RWPE2 (cell line): ENCODE results near the gene SPINK2.

Experiments used
- ATAC-seq: fragments of 200-7000 bp; cut with Tn5 transposase; 3 replicates; pipeline ENCODE4 v1.9.1; 2021; ENCODE audit warnings: low read depth
- DNase-seq: peaks from one replicate; pipeline ENCODE4 v3.0.0-alpha.2; 2020; ENCODE audit warnings: low spot score
- H3K27ac ChIP-seq: fragments of 450-650 bp; 2 replicates; pipeline ENCODE4 v1.5.1; 2017; ENCODE audit warnings: mild to moderate bottlenecking; ENCODE audit not compliant: poor library complexity, severe bottlenecking
- H3K27me3 ChIP-seq: fragments of 250-450 bp; sonication (Bioruptor Pico); 2 replicates; pipeline ENCODE4 v1.5.1; 2021; ENCODE audit warnings: mild to moderate bottlenecking, moderate library complexity; ENCODE audit not compliant: insufficient read depth, poor library complexity, severe bottlenecking
- H3K36me3 ChIP-seq: fragments of 250-450 bp; sonication (Bioruptor Pico); 2 replicates; pipeline ENCODE4 v1.5.1; 2020; ENCODE audit warnings: low read depth, mild to moderate bottlenecking, moderate library complexity
- H3K4me1 ChIP-seq: fragments of 250-450 bp; sonication (Bioruptor Pico); 2 replicates; pipeline ENCODE4 v1.5.1; 2021; ENCODE audit warnings: mild to moderate bottlenecking, moderate library complexity; ENCODE audit not compliant: insufficient read depth, poor library complexity, severe bottlenecking
- H3K4me3 ChIP-seq: fragments of 250-450 bp; sonication (Bioruptor Pico); 2 replicates; pipeline ENCODE4 v1.5.1; 2021; ENCODE audit warnings: mild to moderate bottlenecking, moderate library complexity; ENCODE audit not compliant: severe bottlenecking
- H3K9me3 ChIP-seq: fragments of 250-450 bp; sonication (Bioruptor Pico); 2 replicates; pipeline ENCODE4 v1.5.1; 2021; ENCODE audit warnings: mild to moderate bottlenecking, moderate library complexity; ENCODE audit not compliant: severe bottlenecking
- TF ChIP-seq, protein P1 (sequence below): fragments of 450-650 bp; IDR thresholded peaks from one replicate; pipeline ENCODE4 v1.5.1; 2017; ENCODE audit warnings: mild to moderate bottlenecking, moderate library complexity; ENCODE audit not compliant: poor library complexity, severe bottlenecking

SPINK2 gene

GRCh38 chr4:56823933-56824600, 2.6 kb upstream of the SPINK2 start:
- H3K4me1 ChIP-seq = no peaks in the 10 kb centered on the region
- no peak overlapping the region for H3K27ac ChIP-seq
- DNase-seq = no peak
- no peaks in the 10 kb centered on the region for H3K27me3 ChIP-seq
- TF ChIP-seq, protein P1, sequence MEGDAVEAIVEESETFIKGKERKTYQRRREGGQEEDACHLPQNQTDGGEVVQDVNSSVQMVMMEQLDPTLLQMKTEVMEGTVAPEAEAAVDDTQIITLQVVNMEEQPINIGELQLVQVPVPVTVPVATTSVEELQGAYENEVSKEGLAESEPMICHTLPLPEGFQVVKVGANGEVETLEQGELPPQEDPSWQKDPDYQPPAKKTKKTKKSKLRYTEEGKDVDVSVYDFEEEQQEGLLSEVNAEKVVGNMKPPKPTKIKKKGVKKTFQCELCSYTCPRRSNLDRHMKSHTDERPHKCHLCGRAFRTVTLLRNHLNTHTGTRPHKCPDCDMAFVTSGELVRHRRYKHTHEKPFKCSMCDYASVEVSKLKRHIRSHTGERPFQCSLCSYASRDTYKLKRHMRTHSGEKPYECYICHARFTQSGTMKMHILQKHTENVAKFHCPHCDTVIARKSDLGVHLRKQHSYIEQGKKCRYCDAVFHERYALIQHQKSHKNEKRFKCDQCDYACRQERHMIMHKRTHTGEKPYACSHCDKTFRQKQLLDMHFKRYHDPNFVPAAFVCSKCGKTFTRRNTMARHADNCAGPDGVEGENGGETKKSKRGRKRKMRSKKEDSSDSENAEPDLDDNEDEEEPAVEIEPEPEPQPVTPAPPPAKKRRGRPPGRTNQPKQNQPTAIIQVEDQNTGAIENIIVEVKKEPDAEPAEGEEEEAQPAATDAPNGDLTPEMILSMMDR = no peak
- H3K4me3 ChIP-seq = no peak overlapping the region
- H3K9me3 ChIP-seq = no peaks in the 10 kb centered on the region
- H3K36me3 ChIP-seq = no peaks in the 10 kb centered on the region
- ATAC-seq = no peak

DNA sequence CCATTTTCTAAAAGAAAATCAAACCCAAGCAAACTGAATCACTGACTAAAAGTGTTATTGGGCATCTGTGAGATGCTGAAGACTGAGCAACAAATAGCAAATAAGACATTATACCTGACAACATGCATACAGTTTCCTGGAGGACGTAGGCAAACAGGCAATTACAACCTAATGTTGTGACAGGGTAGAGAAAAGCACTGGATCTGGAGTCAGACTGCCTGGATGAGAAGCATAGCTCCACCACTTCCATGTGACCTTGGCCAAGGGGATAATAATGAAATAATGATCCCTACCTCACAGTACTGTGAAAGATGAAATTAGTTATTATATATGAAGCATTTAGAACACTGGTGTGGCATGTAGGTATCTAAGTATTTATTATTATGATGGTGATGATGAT, 2.7 kb downstream of the SPINK2 start:
- ATAC-seq = no peak
- Histone ChIP-seq H3K9me3 (no peaks in the 10 kb centered on the region), H3K27me3 (no peaks in the 10 kb centered on the region), H3K36me3 (no peaks in the 10 kb centered on the region), H3K4me1 (no peaks in the 10 kb centered on the region), H3K27ac (no peak overlapping the region), H3K4me3 (no peak overlapping the region)
- TF ChIP-seq, protein P1 = no peak
- no peak for DNase-seq

- Histone ChIP-seq H3K9me3 (no peaks in the 10 kb centered on the region), H3K4me3 (no peak overlapping the region), H3K36me3 (no peaks in the 10 kb centered on the region), H3K27ac (no peak overlapping the region), H3K27me3 (no peaks in the 10 kb centered on the region), H3K4me1 (no peaks in the 10 kb centered on the region)
- no peak for DNase-seq
- ATAC-seq = no peak
- TF ChIP-seq, protein P1 = no peak
These were observed 3.5 kb downstream of the SPINK2 start for GRCh38 chr4:56817840-56818491.

GRCh38 chr4:56806666-56807065, 14.8 kb downstream of the SPINK2 start:
- DNase-seq = no peak

More at GRCh38 chr4:56806666-56807065, 14.8 kb downstream of the SPINK2 start:
- no peak overlapping the region for H3K27ac ChIP-seq
- no peaks in the 10 kb centered on the region for H3K27me3 ChIP-seq
- no peaks in the 10 kb centered on the region for H3K36me3 ChIP-seq
- no peak for ATAC-seq
- no peaks in the 10 kb centered on the region for H3K9me3 ChIP-seq
- TF ChIP-seq, protein P1 = no peak
- no peak overlapping the region for H3K4me3 ChIP-seq
- H3K4me1 ChIP-seq = no peaks in the 10 kb centered on the region
